Astrocyte of the cerebellum (primary cell): ENCODE measurements around the gene AFF3.

Experiments
- DNase-seq: peaks from one replicate; pipeline ENCODE4 v3.0.0-alpha.2; 2011; ENCODE audit warnings: low read depth
- H3K4me3 ChIP-seq: 2 replicates; pipeline ENCODE4 v1.5.1; 2011; ENCODE audit warnings: mild to moderate bottlenecking, low read depth, low read length, moderate library complexity
- CTCF ChIP-seq: IDR thresholded peaks from 2 replicates; pipeline ENCODE4 v1.5.1; 2012; ENCODE audit warnings: low read length, low read depth, moderate library complexity, mild to moderate bottlenecking; ENCODE audit errors: missing control alignments
- in situ Hi-C: cut with HindIII; loops from 2 replicates; pipeline ENCODE4 v1.10.0; 2017; ENCODE audit warnings: low sequenced_read_pairs

The AFF3 gene

DNA sequence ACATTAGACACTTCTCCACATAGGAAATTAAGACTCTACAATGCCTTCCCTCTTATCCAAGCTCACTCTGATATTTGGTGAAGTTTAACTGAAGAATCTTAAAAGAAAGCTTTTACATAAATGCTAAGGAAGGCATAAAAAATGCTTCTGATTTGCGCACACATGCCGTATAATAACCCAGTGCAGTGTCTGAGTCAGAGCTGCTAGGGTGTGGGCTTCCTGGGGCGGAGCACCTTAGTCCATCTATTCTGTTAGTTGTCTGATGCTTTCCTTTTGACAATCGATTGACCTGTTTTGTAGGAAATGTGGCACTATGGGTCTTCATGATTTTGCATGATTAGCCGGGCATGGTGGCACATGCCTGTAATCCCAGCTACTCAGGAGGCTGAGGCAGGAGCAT lies 231.5 kb downstream of the AFF3 start:
- TF ChIP-seq CTCF: no peak
- in situ Hi-C loops: no loop called here
- H3K4me3 ChIP-seq: no peak overlapping the region
- no peak for DNase-seq

DNA sequence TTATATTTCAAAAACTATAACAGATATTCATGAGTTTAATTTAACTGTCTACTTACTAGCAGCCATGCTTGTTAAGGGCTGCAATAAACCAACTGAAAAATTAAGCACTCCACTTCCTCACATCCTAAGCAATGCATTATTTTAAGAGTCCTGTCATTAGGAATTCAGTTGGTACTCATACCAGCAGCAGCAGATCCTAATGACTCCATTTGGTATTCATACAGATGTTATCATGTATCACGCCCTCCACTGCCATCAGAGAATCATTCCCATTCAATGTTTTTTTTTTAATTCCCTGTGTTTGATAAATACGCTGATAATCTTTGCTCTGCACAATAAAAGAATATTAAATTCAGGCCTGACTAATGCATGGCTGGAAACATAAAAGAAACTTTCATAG lies 236.8 kb downstream of the AFF3 start:
- in situ Hi-C loops: no loop called here
- no peak for TF ChIP-seq CTCF
- DNase-seq: no peak
- no peak overlapping the region for H3K4me3 ChIP-seq

DNA sequence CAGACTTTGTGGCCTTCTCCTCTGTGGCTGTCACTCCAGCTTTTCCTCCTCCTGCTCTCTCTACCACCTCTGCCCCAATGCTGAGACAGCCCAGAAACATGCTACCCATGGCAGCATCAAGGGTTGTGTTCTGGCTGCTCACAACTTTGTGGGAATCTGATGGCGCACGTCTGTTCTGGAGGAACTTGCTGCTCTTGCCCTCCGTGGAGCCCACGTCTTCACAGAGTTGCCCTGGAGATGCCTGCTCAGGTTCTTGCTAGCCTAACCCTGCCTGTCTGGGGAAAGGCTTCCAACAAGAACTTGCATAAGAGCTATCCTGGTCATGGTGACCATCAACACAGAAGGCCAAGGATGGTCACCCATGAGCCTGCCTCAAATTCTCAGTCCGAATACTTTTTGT lies 237.4 kb downstream of the AFF3 start:
- DNase-seq: no peak
- in situ Hi-C loops: no loop called here
- no peak overlapping the region for H3K4me3 ChIP-seq
- TF ChIP-seq CTCF: no peak

DNA sequence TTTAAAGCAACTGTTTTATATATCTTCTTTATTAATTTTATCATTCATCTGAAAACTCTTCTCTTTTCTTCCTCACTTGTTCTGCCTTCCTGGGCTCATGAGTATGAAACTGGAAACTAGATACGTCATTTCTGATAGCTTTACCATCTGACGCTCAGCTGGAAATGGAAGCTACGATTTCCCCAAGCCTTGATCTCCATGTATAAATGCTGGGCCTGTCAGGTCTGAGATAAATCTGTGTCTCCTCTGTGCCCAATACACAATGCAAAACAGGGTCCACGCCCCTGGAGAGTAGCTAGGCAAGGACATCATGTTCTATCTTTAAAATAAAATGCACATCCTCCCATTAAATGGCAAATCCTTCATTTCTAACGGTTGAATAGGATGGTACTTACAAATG lies 238.4 kb downstream of the AFF3 start:
- no peak overlapping the region for H3K4me3 ChIP-seq
- in situ Hi-C loops: no loop called here
- no peak for DNase-seq
- TF ChIP-seq CTCF: no peak

DNA sequence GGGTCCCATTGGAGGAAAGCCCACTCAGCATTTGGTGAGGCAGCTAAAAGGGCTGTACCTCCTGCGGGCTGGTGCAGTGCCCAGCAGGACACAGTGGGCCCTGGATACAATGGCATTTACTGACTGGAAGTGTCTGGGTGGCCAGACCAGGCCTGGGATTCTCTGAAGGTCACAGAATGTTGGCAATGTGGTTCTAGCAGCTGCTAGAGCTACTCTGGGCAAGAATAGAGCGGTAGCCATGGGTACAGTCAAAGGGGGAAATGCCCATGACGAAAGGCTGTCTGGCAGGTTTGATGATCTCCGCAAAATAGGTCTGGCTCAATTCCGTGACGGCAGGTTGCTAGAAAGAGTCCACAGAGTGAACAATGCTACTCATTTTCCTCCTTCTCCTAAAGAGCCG lies 241.8 kb downstream of the AFF3 start:
- no peak for TF ChIP-seq CTCF
- in situ Hi-C loops: no loop called here
- no peak for DNase-seq
- no peak overlapping the region for H3K4me3 ChIP-seq

- no peak for TF ChIP-seq CTCF
- in situ Hi-C loops: no loop called here
- H3K4me3 ChIP-seq: no peak overlapping the region
- no peak for DNase-seq
Measured at GRCh38 chr2:99899882-99900281, 242.5 kb downstream of the AFF3 start.
